ENCODE measurements around the gene NMD3.

NMD3 gene

GRCh38 chr3:161284989-161285388 is 63.9 kb downstream of the NMD3 start:
- no peak for DNase-seq (ENCODE audit: low read depth)

- no peak for DNase-seq (ENCODE audit: low read depth)
These were observed 68.1 kb downstream of the NMD3 start for GRCh38 chr3:161289174-161289573.

- no peak for DNase-seq (ENCODE audit: low read depth)
These were observed 70.2 kb downstream of the NMD3 start for GRCh38 chr3:161291191-161291901.

GRCh38 chr3:161293381-161293780 is 72.3 kb downstream of the NMD3 start:
- DNase-seq (ENCODE audit: low read depth), result no peak

GRCh38 chr3:161295325-161295724 is 74.2 kb downstream of the NMD3 start:
- DNase-seq (ENCODE audit: low read depth), result no peak

GRCh38 chr3:161296814-161297213 is 75.7 kb downstream of the NMD3 start:
- no peak for DNase-seq (ENCODE audit: low read depth)

Measured in activated gamma-delta T cell treated with anti-CD3 and anti-CD28 coated beads, Interleukin-2, amount 50 U/mL, for 16 hours (primary cell).